GM12875 (cell line): ENCODE results near the gene PIM2.
"Not testable (repeated sequence)": the region's sequence is repeated elsewhere in the genome, so short reads cannot be mapped to it uniquely, and the experiment has no call there.

Experiments
- H3K4me3 ChIP-seq: one replicate; pipeline ENCODE4 v1.5.1; 2011; ENCODE audit warnings: low read depth, low read length, control low read depth
- TF ChIP-seq, protein P1 (sequence below): IDR thresholded peaks from 2 replicates; pipeline ENCODE4 v1.5.1; 2011; ENCODE audit warnings: low read depth, mild to moderate bottlenecking, control low read depth, inconsistent platforms, low read length, moderate library complexity, borderline replicate concordance; ENCODE audit not compliant: insufficient read depth

The PIM2 gene

DNA sequence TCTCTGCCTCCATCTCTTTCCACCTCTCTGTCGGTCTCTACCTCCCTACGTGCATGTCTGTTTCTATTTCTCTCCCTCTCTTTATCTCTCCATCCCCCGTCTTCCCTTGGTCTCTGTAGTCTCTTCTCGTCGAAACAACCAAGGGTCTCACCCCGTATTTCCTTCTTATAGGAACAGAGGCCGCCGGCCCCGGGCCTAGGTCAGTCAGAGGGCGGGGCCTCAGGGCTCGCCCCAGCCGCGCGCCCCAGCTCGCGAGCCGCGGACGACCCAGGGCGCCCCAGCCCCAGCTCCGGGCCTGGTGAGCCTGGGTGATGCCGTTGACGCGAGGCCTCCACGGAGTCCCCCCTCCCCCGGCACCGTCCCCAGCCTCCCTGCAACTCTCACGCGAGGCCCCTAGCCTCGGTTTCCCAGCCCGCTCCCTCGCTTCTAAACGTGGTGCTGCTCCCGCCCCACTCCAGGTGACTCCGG is 27.9 kb downstream of the PIM2 start:
- TF ChIP-seq, protein P1, sequence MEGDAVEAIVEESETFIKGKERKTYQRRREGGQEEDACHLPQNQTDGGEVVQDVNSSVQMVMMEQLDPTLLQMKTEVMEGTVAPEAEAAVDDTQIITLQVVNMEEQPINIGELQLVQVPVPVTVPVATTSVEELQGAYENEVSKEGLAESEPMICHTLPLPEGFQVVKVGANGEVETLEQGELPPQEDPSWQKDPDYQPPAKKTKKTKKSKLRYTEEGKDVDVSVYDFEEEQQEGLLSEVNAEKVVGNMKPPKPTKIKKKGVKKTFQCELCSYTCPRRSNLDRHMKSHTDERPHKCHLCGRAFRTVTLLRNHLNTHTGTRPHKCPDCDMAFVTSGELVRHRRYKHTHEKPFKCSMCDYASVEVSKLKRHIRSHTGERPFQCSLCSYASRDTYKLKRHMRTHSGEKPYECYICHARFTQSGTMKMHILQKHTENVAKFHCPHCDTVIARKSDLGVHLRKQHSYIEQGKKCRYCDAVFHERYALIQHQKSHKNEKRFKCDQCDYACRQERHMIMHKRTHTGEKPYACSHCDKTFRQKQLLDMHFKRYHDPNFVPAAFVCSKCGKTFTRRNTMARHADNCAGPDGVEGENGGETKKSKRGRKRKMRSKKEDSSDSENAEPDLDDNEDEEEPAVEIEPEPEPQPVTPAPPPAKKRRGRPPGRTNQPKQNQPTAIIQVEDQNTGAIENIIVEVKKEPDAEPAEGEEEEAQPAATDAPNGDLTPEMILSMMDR = no peak
- peak overlapping the region; percentile 47 for H3K4me3 ChIP-seq

DNA sequence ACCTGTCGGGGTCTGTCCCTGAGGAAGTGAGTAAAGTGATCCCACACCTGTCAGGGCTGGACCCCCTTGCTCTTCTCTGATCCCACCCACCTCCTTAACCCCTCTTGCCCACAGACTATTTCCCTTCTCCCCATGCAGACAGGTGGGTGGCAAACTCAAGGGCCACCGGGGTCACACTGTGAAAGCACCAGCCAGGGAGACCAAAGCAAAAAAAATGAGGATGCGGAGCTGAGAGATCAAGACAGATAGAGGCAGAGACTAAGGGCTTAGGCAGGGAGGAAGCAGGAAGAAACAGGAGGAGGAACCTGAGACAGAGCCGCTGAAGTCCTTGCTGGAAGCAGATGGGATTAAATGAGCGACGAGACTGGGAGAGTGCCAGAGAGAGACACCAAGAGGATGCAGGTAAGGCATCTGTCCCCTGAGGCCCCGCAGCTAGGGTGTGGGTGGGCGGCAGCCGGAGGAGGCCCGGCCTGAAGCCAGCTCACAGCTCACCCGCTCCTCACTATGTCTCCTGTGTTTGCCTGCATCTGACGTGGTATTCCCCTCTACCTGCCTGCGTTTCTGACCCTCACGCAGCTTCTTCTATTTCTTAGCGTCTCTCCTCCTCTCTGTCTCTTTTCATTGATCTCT is 28.4 kb downstream of the PIM2 start:
- TF ChIP-seq, protein P1 = no peak
- H3K4me3 ChIP-seq = peak overlapping the region; percentile 26

DNA sequence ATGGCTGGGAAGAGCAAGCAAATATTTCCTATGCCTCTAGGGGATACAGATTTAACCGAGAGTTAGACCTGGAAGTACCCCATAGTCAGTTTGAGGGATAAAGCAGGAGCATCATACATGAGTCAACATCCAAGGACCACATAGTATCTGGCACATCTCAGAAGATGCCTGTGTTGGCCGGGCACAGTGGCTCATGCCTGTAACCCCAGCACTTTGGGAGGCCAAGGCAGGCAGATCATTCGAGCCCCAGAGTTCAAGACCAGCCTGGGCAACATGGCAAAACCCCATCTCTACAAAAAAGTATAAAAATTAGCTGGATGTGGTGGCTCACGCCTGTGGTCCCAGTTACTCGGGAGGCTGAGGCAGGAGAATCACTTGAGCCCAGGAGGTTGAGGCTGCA is 32.2 kb downstream of the PIM2 start:
- not testable (repeated sequence) for H3K4me3 ChIP-seq

DNA sequence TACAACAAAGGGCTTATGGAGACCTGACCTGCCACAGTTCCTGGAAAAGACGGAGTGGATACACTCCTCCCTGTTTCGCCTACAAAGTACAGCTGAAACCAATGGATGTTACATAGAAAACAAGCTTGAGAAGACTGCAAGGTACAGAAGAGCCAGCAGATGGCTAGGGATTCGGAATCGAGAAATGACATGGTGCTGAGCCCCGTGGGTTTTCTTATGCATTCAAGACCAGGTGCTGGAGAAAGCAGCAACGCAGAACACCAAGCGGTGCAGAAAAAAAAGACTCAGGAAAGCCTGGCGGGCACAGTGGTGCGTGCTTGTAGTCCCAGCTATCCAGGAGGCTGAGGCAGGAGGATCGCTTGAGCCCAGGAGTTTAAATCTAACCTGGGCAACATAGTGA is 35.1 kb downstream of the PIM2 start:
- no peak overlapping the region for H3K4me3 ChIP-seq
- TF ChIP-seq, protein P1 = no peak

DNA sequence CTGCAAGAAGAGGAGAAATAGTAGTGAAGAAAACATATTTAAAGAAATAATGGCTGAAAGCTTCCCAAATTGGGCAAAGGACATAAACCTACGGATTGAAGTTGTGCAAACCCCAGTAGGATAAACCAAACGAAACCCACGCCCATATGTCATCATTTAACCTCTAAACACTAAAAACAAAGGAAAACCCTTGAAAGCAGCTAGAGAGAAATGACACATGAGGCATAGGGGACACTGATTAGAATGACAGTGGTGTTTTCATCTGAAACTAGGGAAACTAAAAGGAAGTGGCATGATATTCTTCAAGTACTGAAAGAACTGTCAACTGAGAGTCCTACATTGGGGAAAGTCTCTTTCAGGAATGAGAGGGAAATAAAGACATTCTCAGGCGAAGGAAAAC is 41.9 kb downstream of the PIM2 start:
- H3K4me3 ChIP-seq = not testable (repeated sequence)

DNA sequence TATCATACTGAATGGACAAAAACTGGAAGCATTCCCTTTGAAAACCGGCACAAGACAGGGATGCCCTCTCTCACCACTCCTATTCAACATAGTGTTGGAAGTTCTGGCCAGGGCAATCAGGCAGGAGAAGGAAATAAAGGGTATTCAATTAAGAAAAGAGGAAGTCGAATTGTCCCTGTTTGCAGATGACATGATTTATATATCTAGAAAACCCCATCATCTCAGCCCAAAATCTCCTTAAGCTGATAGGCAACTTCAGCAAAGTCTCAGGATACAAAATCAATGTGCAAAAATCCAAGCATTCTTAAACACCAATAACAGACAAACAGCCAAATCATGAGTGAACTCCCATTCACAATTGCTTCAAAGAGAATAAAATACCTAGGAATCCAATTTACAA is 46.8 kb downstream of the PIM2 start:
- H3K4me3 ChIP-seq = not testable (repeated sequence)

DNA sequence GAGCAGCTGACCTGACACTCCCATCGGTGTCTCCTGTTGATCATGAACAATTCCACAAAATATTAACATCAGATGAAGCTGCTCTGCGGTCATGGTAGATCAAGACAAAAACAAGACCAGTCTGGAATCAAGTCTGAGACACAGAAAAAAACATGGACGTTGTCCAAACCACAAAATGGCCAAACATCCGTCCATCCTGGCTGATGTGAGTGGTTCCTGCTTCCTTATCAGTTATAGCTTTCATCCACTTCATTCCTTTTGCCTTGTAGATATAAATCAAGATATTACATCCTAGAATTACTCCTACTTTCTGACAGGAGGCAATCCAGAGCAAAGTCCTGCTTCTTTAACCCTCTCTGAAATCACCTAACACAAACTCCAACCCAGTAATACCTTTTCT is 54.6 kb downstream of the PIM2 start:
- H3K4me3 ChIP-seq = no peak overlapping the region
- TF ChIP-seq, protein P1 = no peak
